ENCODE measurements around the gene PTAFR.

PTAFR gene

GRCh38 chr1:28132171-28133167, 44.0 kb downstream of the PTAFR start:
- H3K4me1 ChIP-seq (ENCODE audit: control insufficient read depth in 1 of 2, insufficient read depth in 2 of 2, low read length in 2 of 2) = no peaks in the 10 kb centered on the region
- H3K27me3 ChIP-seq (ENCODE audit: control insufficient read depth in 1 of 2, insufficient read depth in 2 of 2, low read length in 2 of 2) = no peaks in the 10 kb centered on the region
- H3K9me3 ChIP-seq (ENCODE audit: control insufficient read depth in 1 of 2, low read length in 2 of 2) = no peaks in the 10 kb centered on the region
- no peaks in the 10 kb centered on the region for H3K36me3 ChIP-seq (ENCODE audit: control insufficient read depth in 1 of 2, insufficient read depth in 2 of 2, low read length in 2 of 2)
- H3K9ac ChIP-seq (ENCODE audit: low read depth in 1 of 2, low read length in 2 of 2) = no peak overlapping the region
- no peak overlapping the region for H3K27ac ChIP-seq (ENCODE audit: low read depth, low read length)
- H3K4me3 ChIP-seq (ENCODE audit: low read depth in 1 of 2, low read length in 2 of 2) = no peak overlapping the region

- H3K9ac ChIP-seq (ENCODE audit: low read depth in 1 of 2, low read length in 2 of 2) = no peak overlapping the region
- no peaks in the 10 kb centered on the region for H3K9me3 ChIP-seq (ENCODE audit: control insufficient read depth in 1 of 2, low read length in 2 of 2)
- no peak overlapping the region for H3K4me3 ChIP-seq (ENCODE audit: low read depth in 1 of 2, low read length in 2 of 2)
- H3K27me3 ChIP-seq (ENCODE audit: control insufficient read depth in 1 of 2, insufficient read depth in 2 of 2, low read length in 2 of 2) = no peaks in the 10 kb centered on the region
- H3K36me3 ChIP-seq (ENCODE audit: control insufficient read depth in 1 of 2, insufficient read depth in 2 of 2, low read length in 2 of 2) = no peaks in the 10 kb centered on the region
- no peaks in the 10 kb centered on the region for H3K4me1 ChIP-seq (ENCODE audit: control insufficient read depth in 1 of 2, insufficient read depth in 2 of 2, low read length in 2 of 2)
- H3K27ac ChIP-seq (ENCODE audit: low read depth, low read length) = no peak overlapping the region
Observed at GRCh38 chr1:28130901-28131300, 45.6 kb downstream of the PTAFR start.

GRCh38 chr1:28129150-28129549, 47.3 kb downstream of the PTAFR start:
- H3K4me1 ChIP-seq (ENCODE audit: control insufficient read depth in 1 of 2, insufficient read depth in 2 of 2, low read length in 2 of 2) = no peaks in the 10 kb centered on the region
- no peak overlapping the region for H3K27ac ChIP-seq (ENCODE audit: low read depth, low read length)
- no peaks in the 10 kb centered on the region for H3K27me3 ChIP-seq (ENCODE audit: control insufficient read depth in 1 of 2, insufficient read depth in 2 of 2, low read length in 2 of 2)
- H3K36me3 ChIP-seq (ENCODE audit: control insufficient read depth in 1 of 2, insufficient read depth in 2 of 2, low read length in 2 of 2) = no peaks in the 10 kb centered on the region
- no peak overlapping the region for H3K4me3 ChIP-seq (ENCODE audit: low read depth in 1 of 2, low read length in 2 of 2)
- no peaks in the 10 kb centered on the region for H3K9me3 ChIP-seq (ENCODE audit: control insufficient read depth in 1 of 2, low read length in 2 of 2)
- no peak overlapping the region for H3K9ac ChIP-seq (ENCODE audit: low read depth in 1 of 2, low read length in 2 of 2)

GRCh38 chr1:28127617-28128257, 48.8 kb downstream of the PTAFR start:
- Histone ChIP-seq H3K4me1 (ENCODE audit: control insufficient read depth in 1 of 2, insufficient read depth in 2 of 2, low read length in 2 of 2) (no peaks in the 10 kb centered on the region), H3K36me3 (ENCODE audit: control insufficient read depth in 1 of 2, insufficient read depth in 2 of 2, low read length in 2 of 2) (no peaks in the 10 kb centered on the region), H3K4me3 (ENCODE audit: low read depth in 1 of 2, low read length in 2 of 2) (no peak overlapping the region), H3K27me3 (ENCODE audit: control insufficient read depth in 1 of 2, insufficient read depth in 2 of 2, low read length in 2 of 2) (no peaks in the 10 kb centered on the region), H3K27ac (ENCODE audit: low read depth, low read length) (no peak overlapping the region), H3K9ac (ENCODE audit: low read depth in 1 of 2, low read length in 2 of 2) (no peak overlapping the region), H3K9me3 (ENCODE audit: control insufficient read depth in 1 of 2, low read length in 2 of 2) (no peaks in the 10 kb centered on the region)

GRCh38 chr1:28126783-28127490, 49.6 kb downstream of the PTAFR start:
- H3K4me3 ChIP-seq (ENCODE audit: low read depth in 1 of 2, low read length in 2 of 2) = no peak overlapping the region

GRCh38 chr1:28126212-28126611, 50.3 kb downstream of the PTAFR start:
- Histone ChIP-seq H3K4me1 (ENCODE audit: control insufficient read depth in 1 of 2, insufficient read depth in 2 of 2, low read length in 2 of 2) (no peaks in the 10 kb centered on the region), H3K4me3 (ENCODE audit: low read depth in 1 of 2, low read length in 2 of 2) (peak overlapping the region in 1 of 2 donors; percentile 9), H3K27ac (ENCODE audit: low read depth, low read length) (no peak overlapping the region), H3K36me3 (ENCODE audit: control insufficient read depth in 1 of 2, insufficient read depth in 2 of 2, low read length in 2 of 2) (no peaks in the 10 kb centered on the region), H3K9me3 (ENCODE audit: control insufficient read depth in 1 of 2, low read length in 2 of 2) (no peaks in the 10 kb centered on the region), H3K27me3 (ENCODE audit: control insufficient read depth in 1 of 2, insufficient read depth in 2 of 2, low read length in 2 of 2) (no peaks in the 10 kb centered on the region), H3K9ac (ENCODE audit: low read depth in 1 of 2, low read length in 2 of 2) (no peak overlapping the region)

More at GRCh38 chr1:28126783-28127490, 49.6 kb downstream of the PTAFR start:
- H3K27ac ChIP-seq (ENCODE audit: low read depth, low read length) = no peak overlapping the region
- no peaks in the 10 kb centered on the region for H3K27me3 ChIP-seq (ENCODE audit: control insufficient read depth in 1 of 2, insufficient read depth in 2 of 2, low read length in 2 of 2)
- no peak overlapping the region for H3K9ac ChIP-seq (ENCODE audit: low read depth in 1 of 2, low read length in 2 of 2)
- H3K4me1 ChIP-seq (ENCODE audit: control insufficient read depth in 1 of 2, insufficient read depth in 2 of 2, low read length in 2 of 2) = no peaks in the 10 kb centered on the region
- H3K36me3 ChIP-seq (ENCODE audit: control insufficient read depth in 1 of 2, insufficient read depth in 2 of 2, low read length in 2 of 2) = no peaks in the 10 kb centered on the region
- H3K9me3 ChIP-seq (ENCODE audit: control insufficient read depth in 1 of 2, low read length in 2 of 2) = no peaks in the 10 kb centered on the region

GRCh38 chr1:28123461-28123961, 53.0 kb downstream of the PTAFR start:
- no peak overlapping the region for H3K9ac ChIP-seq (ENCODE audit: low read depth in 1 of 2, low read length in 2 of 2)

GRCh38 chr1:28122183-28122582, 54.3 kb downstream of the PTAFR start:
- Histone ChIP-seq H3K4me3 (ENCODE audit: low read depth in 1 of 2, low read length in 2 of 2) (no peak overlapping the region), H3K27me3 (ENCODE audit: control insufficient read depth in 1 of 2, insufficient read depth in 2 of 2, low read length in 2 of 2) (no peaks in the 10 kb centered on the region), H3K9me3 (ENCODE audit: control insufficient read depth in 1 of 2, low read length in 2 of 2) (no peaks in the 10 kb centered on the region), H3K27ac (ENCODE audit: low read depth, low read length) (no peak overlapping the region), H3K9ac (ENCODE audit: low read depth in 1 of 2, low read length in 2 of 2) (no peak overlapping the region), H3K4me1 (ENCODE audit: control insufficient read depth in 1 of 2, insufficient read depth in 2 of 2, low read length in 2 of 2) (no peaks in the 10 kb centered on the region), H3K36me3 (ENCODE audit: control insufficient read depth in 1 of 2, insufficient read depth in 2 of 2, low read length in 2 of 2) (no peaks in the 10 kb centered on the region)

More at GRCh38 chr1:28123461-28123961, 53.0 kb downstream of the PTAFR start:
- Histone ChIP-seq H3K9me3 (ENCODE audit: control insufficient read depth in 1 of 2, low read length in 2 of 2) (no peaks in the 10 kb centered on the region), H3K27ac (ENCODE audit: low read depth, low read length) (no peak overlapping the region), H3K27me3 (ENCODE audit: control insufficient read depth in 1 of 2, insufficient read depth in 2 of 2, low read length in 2 of 2) (no peaks in the 10 kb centered on the region), H3K4me3 (ENCODE audit: low read depth in 1 of 2, low read length in 2 of 2) (no peak overlapping the region), H3K4me1 (ENCODE audit: control insufficient read depth in 1 of 2, insufficient read depth in 2 of 2, low read length in 2 of 2) (no peaks in the 10 kb centered on the region), H3K36me3 (ENCODE audit: control insufficient read depth in 1 of 2, insufficient read depth in 2 of 2, low read length in 2 of 2) (no peaks in the 10 kb centered on the region)

- Histone ChIP-seq H3K27ac (ENCODE audit: low read depth, low read length) (no peak overlapping the region), H3K9me3 (ENCODE audit: control insufficient read depth in 1 of 2, low read length in 2 of 2) (no peaks in the 10 kb centered on the region), H3K36me3 (ENCODE audit: control insufficient read depth in 1 of 2, insufficient read depth in 2 of 2, low read length in 2 of 2) (no peaks in the 10 kb centered on the region), H3K4me1 (ENCODE audit: control insufficient read depth in 1 of 2, insufficient read depth in 2 of 2, low read length in 2 of 2) (no peaks in the 10 kb centered on the region), H3K9ac (ENCODE audit: low read depth in 1 of 2, low read length in 2 of 2) (no peak overlapping the region), H3K27me3 (ENCODE audit: control insufficient read depth in 1 of 2, insufficient read depth in 2 of 2, low read length in 2 of 2) (no peaks in the 10 kb centered on the region), H3K4me3 (ENCODE audit: low read depth in 1 of 2, low read length in 2 of 2) (no peak overlapping the region)
Observed at GRCh38 chr1:28119556-28119955, 56.9 kb downstream of the PTAFR start.
